Bone marrow (tissue), 2 donors: ENCODE measurements around the gene CPNE5.

Source experiments
- DNase-seq, 2 donors: peaks; one replicate each; lab custom pipeline; 2025; lab: John Stamatoyannopoulos, UW

Gene CPNE5

DNA sequence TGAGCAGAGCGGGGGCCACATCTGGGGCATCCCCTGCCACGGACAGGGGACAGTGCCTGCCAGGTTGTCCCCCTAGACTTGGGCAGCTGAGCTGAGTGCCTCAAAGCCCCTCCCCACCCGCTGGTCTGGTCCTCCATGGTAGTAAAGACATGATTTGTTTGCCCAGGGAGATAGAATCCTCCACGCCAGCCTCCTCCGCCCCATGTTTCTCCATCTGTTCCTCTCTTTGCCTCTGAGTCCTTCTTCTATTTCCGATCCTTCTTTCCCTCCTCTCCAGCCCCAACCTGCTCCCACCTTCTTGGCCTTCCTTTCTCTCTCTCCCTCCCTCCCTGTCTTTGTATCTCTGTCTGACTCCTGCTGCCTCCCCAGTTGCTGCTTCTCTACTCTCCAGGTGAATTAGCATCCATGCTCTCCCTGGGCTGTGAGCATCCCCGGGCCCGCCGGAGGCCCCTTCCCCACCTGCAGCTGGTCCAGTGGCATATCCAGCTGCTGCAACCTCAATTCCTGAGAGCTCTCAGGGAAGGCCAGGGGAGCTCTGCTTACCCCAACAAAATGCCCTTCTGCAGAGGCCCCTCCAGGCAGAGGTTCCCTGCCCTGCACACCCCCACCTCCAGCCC lies 45.8 kb downstream of the CPNE5 start:
- DNase-seq = no peak

DNA sequence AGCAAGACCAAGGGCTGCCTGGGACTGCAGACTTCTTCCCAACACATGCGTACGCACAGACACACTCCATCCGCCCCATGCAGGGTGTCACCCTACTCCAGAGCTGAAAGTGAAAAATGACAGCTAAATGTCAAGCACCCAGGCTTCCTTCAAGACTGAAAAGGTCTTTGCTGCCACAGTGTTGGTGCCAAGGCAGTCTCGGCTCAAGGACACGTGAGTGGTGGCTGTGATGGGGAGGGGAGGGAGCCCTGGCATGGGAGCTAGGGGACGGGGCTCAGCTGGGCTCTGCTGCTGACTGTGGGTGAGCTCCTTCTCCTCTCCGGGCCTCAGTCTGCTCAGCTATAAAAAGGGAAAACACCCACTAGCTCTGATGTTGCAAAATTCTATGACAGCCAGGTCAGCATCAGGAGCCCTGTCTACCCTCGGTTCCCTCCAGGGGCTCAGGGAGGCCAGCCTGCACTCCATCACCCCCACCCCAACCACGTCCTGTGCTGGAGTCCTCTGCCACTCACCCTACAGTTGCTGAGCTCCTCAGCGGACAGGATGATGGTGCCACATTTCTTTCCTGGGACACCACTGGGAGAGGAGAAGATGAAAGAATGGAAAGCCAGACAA lies 47.6 kb downstream of the CPNE5 start:
- DNase-seq = no peak

DNA sequence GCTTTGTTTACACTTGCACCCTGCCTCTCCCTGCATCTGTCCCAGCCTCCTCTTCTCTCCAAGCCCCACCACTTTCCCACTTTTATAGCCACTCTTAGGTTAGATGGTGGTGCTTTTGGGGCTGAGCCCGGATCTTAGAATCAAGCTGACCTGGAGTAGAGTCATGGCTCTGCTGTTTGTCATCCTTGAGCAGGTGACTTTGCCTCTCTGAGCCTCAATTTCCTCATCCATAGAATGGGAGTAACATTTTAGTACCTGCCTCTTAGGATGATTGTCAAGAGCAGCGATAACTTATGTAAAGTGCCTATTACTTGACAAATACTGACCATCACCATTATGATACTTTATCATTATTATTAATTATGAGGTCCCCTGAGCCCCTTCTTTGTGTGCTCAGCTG lies 48.2 kb downstream of the CPNE5 start:
- DNase-seq = no peak

DNA sequence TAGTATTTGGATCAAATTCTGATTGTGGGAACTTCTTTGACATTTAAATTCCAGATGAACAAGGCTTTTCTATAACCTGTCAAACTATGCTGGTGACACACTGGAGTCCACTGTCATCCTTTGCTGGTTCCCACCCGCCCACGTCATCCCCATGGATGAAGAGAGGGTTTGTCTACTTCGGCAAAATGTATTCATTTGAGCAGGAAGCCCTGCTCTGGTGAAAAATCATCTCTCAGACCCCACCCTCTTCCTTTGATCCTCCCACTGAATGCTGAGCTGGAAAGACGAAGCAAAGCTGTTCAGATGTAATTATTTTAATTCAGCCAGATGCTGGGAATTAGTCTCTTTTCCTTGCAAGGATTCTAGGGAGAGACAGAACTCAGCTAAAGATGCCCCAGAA lies 50.5 kb downstream of the CPNE5 start:
- DNase-seq = no peak

DNA sequence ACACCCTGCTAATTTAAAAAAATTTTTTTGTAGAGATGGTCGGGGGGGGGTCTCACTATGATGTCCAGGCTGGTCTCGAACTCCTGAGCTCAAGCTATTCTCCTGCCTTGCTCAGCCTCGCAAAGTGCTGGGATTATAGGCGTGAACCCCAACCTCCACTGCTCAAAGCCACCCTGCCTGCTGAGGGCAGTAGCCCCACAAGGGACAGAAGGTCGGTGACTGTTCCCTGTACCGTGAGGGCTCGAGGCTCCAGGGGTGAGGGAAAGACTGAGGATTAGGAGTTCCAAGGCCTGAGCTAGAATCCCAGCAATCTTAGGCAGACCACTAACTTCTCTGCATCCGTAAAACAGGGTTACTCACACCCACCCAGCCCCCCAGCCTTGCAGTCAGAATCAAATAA lies 51.1 kb downstream of the CPNE5 start:
- no peak for DNase-seq

DNA sequence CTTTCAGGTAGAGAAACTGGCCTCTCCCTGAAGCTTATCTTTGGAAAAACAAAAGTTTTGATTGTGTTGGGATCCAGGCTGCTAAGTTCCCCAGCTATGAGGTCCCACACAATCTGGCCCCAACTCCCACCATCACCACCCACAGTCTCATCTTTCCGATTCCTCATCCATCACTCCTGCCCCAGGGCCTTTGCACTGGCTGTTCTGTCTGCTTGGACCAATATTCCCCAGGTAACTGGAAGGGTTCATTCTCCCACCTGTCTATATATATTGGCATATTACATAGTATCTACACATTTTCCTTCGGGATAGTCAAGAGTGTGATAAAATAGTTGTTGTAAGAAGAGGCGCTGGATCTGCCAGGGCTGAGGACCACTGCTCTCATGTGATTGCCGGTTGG lies 52.0 kb downstream of the CPNE5 start:
- DNase-seq = no peak

DNA sequence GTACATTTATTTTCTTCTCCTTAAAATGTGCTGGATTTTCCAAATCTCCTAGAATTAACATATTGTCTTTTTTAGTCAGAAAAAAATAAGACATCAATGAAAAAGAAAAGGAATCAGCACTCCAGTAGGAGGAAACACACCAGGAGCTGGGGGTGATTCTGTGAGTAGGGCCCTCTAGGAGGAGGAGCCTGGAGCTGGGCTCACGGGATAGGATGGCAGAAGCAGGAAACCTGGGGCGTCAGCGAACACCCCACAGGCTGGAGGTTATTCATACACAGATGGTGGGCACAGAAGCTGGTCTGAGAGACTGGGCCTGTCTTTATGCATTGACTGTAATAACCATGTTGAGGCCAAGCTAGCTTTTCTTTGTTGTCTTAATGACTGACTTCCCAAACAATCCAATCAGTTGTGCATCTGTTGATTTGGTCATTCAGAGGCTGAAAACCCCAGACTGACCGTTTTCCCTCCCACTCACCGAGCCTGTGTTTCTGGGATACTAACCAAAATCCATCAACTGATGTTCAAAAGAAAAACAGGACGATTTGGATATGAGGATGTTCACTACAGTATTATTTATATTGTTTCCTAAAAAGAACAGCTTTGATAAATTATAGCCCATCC lies 53.1 kb downstream of the CPNE5 start:
- no peak for DNase-seq

DNA sequence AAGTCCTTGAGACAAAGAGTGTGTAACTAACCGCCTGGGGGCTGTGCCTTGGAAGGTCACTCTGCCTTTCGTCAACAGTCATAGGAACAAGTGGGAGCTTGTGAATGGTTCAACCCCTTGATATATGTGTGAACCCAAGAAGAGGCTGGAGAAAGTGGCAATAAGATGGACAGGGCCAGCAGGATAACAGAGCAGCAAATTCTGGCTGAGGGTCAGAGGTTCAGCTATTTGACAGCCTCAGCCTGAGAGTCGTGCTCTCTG lies 54.9 kb downstream of the CPNE5 start:
- no peak for DNase-seq

DNA sequence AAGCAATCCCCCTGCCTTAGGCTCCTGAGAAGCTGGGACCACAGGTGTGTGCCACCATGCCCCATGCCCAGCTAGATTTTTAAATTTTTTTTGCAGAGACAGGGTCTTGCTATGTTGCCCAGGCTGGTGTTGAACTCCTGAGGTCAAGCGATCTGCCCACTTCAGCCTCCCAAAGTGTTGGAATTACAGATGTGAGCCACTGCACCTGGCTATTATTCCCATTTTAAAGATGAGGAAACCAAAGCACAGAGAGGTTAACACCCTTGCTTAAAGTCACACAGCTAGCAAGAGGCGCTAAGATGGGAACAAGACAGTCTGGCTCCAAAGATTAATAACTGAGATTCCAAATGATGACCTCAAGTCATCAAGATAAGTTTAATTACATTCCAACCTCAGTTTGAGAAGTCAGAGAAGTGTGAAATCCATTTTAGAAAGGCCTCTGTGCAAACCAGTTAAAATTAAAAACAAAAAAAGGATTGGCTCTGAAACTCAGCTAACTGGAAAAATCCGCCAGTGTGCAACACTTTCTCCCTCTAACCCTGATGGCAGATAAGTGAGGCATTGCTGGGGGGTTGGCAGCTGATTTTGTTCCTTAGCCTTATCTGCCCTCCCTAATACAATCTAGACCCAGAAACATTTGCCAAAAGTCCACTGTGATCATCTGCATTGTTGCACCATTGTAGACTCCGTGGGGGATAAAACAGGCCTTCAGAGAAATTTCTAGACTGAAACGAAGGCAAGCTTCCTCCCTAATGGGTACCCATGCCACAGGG lies 55.5 kb downstream of the CPNE5 start:
- no peak for DNase-seq

DNA sequence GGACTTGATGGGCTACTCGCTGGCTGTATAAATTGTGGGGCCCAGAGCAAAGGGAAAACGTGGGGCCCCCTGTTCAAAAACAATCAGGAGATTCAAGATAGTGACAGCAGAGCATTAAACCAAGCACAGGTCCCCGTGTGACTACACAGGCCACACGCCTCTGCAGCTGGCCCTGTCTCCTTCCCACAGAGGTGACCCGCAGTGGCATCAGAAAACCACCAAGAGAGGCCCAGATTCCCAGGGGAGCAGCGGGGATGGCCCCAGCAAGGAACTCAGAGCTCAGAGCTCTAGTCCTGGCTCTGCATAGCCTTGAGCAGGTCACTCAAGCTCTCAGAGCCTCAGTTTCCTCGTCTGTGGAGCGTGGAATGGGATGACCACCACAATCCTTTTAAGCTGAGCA lies 57.6 kb downstream of the CPNE5 start:
- no peak for DNase-seq

DNA sequence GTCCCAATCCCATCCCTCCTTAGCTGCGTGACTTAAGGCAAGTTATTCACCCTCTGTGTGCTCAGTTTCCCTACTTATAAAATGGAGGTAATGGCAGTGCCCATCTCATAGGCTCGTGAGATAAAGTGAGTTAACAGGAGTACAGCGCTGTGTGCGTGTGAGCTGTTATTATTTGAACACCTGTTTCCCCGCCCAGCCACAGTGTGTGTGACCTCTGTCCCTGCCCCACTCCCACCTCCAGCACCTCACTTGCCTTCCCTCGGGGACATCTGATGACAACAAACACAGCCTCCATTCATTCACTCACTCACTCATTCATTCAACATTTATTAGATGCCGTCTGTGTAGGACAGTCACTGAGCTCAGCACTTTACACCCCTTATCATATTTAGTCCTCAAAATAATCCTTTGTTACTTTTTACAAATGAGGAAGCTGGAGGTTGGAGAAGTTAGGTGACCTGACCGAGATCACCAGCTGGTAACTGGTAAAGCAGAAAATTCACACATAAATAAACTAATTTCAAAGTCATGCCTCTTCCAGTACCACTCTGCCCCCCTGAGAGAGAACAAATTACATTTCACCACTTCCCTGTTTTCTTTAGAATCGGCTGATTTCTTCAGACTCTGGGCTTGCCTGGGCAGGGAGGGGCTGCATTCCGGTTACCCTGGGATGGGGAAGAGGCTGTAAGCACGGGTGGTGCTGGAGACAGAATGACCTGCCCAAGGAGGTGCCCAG lies 58.6 kb downstream of the CPNE5 start:
- peak in 1 of 2 donors; percentile 24 for DNase-seq

DNA sequence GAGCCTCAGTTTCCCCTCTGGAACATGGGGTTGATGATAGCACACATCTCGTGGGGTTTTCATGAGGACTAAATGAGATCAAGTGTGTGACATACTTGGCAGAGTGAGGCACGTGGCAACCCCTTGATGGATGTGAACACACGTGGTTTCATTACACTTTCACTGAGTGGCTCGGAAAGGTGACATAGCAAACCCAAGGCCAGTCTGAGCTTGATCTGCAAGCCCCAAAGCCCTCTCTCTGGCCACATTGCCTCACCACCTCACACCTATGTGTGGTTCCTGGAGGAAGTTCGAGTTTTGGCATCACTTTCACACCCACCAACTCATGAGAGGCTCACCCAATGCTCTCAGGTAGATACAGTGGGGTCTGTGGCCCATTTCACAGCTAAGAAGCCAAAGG lies 60.0 kb downstream of the CPNE5 start:
- no peak for DNase-seq

DNA sequence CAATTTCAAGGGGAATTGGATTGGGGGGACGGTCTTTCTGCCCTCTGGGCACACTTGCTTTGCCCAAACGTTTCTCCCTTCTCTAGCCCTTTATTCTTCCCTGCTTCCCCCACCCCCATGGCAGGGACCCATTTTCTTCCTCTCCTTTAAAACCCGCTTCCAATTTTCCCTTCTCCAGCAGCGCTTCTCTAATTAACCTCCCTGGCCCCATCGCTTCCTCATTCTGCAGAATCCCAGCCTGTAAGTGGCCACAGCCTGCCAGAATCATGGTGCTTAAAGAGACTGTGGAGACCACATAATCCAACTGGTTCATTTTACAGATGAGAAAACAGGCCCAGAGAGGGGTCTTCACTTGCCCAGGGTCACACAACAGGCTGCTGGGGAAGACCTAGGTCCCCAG lies 61.4 kb downstream of the CPNE5 start:
- no peak for DNase-seq

DNA sequence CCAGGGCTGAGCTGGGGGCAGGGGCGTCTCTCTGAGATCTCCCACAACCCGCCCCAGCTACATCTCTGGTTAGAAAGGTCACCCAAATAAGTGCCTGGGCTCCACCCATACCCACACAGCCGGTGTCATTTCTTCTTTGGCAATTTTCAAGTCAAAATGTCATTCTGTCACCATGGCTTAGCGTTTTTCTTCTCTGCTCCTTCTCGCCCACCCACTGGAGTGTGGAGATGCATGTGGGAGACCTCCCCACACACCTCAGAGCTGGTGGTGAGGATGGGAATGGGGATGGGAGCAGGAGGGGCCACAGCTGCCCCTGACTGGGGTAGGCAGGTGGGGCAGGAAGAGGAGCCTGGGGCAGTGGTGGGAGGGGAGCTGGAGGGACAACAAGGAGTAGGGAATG lies 63.1 kb downstream of the CPNE5 start:
- DNase-seq = no peak

DNA sequence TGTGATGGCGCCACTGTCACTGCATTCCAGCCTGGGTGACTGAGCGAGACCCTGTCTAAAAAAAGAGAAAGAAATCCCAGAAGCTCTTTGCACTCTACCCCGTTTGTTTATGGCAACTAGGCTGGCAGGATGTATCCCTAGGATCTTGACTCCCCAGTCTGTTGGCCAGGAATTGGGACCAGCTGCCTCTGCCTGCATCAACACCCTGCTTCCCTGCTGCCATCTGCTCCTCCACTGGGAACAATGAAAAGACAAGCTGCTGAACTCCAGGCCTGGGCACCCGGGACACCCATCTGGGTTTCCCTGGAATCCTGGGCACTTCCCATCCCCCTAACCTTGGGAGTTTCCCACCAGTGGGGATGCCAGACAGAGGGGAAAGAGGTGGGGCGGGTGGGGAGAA lies 64.9 kb downstream of the CPNE5 start:
- DNase-seq = no peak

DNA sequence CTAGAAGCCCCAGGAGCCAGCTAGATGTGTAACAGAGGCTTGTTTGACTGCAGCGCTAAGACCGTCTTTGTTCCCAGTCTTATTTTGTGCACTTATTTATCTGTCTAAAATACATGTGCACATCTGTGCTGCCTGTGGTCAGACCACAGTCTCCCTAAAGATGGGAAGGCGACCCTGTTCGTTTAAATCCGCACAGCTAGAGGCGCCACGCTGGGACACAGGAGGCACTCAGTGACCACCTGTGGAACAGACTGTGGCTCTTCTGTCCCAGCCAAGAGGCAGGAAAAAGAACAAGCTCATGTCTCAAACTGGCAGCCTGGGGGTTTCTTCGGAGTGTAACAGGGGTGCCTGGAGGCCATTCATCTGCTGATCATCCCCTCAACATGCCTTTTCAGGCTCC lies 66.8 kb downstream of the CPNE5 start:
- DNase-seq = no peak

DNA sequence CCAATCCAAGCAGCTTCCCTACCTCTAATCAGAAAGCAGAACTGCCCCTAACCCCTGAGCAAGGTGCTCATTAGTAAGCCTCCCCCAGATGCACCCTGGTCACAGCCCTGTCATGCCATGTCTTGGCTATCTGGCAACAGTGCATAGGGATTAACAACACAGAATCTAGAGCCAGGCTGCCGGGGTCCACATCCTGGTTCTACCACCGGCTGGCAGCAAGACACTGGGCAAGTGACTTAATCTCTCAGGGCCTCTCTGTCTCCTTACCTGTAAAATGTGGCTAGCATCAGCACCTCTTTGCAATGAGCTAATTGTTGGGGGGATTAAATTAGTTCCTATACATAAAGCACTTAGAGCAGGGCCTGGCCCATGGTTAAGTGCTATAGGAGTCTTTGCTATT lies 68.1 kb downstream of the CPNE5 start:
- no peak for DNase-seq

DNA sequence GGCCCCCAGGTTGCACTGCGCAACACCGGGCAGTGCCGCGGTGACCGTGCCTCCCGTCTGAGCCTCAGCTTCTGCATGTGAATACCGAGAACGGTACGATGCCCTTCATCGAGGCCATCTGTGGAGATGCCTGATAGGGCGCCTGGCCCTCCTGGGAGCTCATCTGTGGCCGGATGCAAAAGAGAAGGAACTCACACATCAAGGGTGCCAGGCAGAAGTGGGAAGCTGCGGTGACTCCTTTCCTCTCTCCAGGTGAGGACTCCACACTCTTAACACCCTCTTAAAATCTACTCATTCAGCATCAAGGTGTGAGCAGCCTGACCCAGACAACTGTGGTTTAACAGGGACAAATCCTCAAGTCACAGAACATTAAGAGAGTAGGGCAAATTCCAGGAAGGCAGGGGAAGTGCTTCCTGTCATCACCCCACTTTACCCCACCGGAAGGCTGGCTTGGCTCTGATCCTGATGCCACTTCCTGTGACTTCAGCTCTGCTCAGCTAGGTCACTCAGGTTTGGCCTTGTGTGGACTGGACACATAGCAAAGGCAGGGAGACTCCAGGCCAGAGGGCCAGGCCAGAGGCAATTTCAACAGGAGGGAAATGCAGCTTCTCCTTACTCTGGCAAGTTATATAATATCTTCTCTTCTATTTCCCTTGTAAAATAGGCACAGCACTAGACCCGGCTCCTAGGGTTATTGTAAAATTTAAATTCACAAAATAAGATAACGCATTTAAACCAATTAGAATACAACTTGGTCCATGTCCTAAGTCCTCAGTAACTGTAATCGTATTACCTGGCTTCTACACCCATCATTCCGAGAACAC lies 69.4 kb downstream of the CPNE5 start:
- no peak for DNase-seq

DNA sequence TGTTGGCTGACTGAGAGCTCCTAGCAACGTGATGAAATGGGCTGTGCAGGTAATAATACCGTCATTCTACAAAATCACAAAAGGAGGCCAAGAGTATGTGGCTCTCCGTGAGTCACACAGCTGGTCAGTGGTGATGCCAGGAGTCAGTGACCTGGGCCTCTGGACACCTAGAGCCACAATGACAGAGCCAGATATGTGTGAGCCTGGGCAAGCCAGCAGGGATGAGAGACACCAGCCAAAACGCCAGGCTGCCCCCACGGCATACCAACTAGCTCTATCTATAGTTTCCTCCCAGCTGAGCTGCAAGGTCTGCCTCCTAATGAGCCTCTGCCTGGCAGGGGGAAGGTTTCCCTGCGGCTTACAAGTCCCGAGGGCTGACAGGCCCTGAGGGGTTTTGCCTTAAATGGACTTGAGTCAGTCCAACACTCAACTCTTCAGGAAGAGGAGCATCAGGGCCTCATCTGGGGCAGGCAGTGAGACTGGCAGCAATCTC lies 70.0 kb downstream of the CPNE5 start:
- no peak for DNase-seq

DNA sequence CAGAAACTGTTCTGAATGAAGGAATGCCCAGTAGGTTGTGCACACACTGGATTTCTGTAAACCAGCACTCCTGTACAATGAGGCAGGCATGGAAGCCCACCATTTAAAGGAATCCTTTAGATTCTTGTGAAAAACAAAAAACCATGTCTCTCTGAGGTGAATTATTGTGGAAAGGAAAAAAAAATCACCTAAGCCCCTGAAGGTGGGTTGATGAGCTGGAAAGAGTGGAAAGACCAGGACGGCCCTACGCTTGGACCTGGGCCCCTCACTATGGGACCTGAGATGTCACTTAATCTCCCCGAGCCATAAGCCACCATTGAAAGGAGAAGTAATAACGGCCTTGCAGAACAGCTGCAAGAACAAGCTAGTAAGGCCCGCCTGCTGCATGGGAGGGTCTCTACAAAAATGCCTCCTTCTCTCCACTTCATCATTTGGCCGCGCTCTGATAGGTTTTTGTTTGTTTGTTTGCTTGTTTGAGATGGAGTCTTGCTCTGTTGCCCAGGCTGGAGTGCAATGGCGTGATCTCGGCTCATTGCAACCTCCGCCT lies 72.8 kb downstream of the CPNE5 start:
- DNase-seq = no peak
